A549 (cell line): ENCODE measurements around the gene SH3PXD2A. TPM values are rescaled to one million over a fixed set of nuclear protein-coding genes. Genes with fewer than 3 reads are reported as not detected.

Experiments
- ATAC-seq, 2 experiments: fragments of 200-7000 bp in 1 of 2; fragments of >200 bp in 1 of 2; cut with Nextera tagmentation in 1 of 2; cut with Tn5 transposase in 1 of 2; 3 replicates each; pipeline versions ENCODE4 v1.8.0 to v1.9.1; 2018 to 2020; ENCODE audit warnings: mild to moderate bottlenecking in 1 of 2, moderate library complexity in 1 of 2
- CTCF ChIA-PET: fragments of 300-600 bp; sonication (Branson Sonifier 250); formaldehyde crosslinking; extraction: SDS; loops from one replicate; lab custom pipeline; 2021; ENCODE audit warnings: antibody characterized with exemption, inconsistent platforms; lab: Yijun Ruan, JAX
- POLR2A ChIA-PET: fragments of 350-600 bp; formaldehyde crosslinking; extraction: SDS; loops from one replicate; lab custom pipeline; 2021; ENCODE audit warnings: antibody characterized with exemption, inconsistent platforms; lab: Yijun Ruan, JAX
- DNase-seq, 2 experiments: peaks; one replicate each; pipeline versions ENCODE4 v3.0.0 to v3.0.0-alpha.2; 2011 to 2016; ENCODE audit warnings: low read depth in 1 of 2, low spot score in 1 of 2
- FAIRE-seq: peaks from 2 replicates; lab custom pipeline; 2011; peaks lifted over from hg19 to GRCh38; lab: Jason Lieb, UNC
- H3K27ac ChIP-seq, 2 experiments: fragments of >200 bp; sonication (Bioruptor Twin); formaldehyde crosslinking; 3 replicates each; pipeline ENCODE4 v1.5.1; 2016 to 2017
- H3K4me1 ChIP-seq: fragments of >200 bp; sonication (Bioruptor Twin); formaldehyde crosslinking; 3 replicates; pipeline ENCODE4 v1.6.1; 2016
- H3K4me2 ChIP-seq: fragments of >200 bp; sonication (Bioruptor Twin); formaldehyde crosslinking; 3 replicates; pipeline ENCODE4 v1.6.1; 2016
- H3K4me3 ChIP-seq: fragments of >200 bp; sonication (Bioruptor Twin); formaldehyde crosslinking; 3 replicates; pipeline ENCODE4 v1.5.1; 2016
- H3K9me3 ChIP-seq: fragments of >200 bp; sonication (Bioruptor Twin); formaldehyde crosslinking; 3 replicates; pipeline ENCODE4 v1.6.1; 2016
- CBX2 ChIP-seq: fragments of 200-600 bp; sonication (generic); IDR thresholded peaks from 2 replicates; pipeline ENCODE4 v1.6.1; 2016; ENCODE audit warnings: low read depth, mild to moderate bottlenecking, borderline replicate concordance
- CBX8 ChIP-seq: fragments of 200-600 bp; sonication (generic); IDR thresholded peaks from 2 replicates; pipeline ENCODE4 v1.6.1; 2016
- CHD4 ChIP-seq: fragments of 200-600 bp; sonication (generic); IDR thresholded peaks from 2 replicates; pipeline ENCODE4 v1.6.1; 2016; ENCODE audit warnings: antibody characterized with exemption, mild to moderate bottlenecking, borderline replicate concordance
- EHF ChIP-seq: fragments of 250-450 bp; sonication (Bioruptor Pico); IDR thresholded peaks from 2 replicates; pipeline ENCODE4 v1.5.0; 2020; ENCODE audit warnings: mild to moderate bottlenecking
- EP300 ChIP-seq, 2 experiments: fragments of >200 bp; sonication (Bioruptor Twin); formaldehyde crosslinking; IDR thresholded peaks; 2 replicates in 1 of 2; 3 replicates in 1 of 2; pipeline ENCODE4 v1.6.1; 2016 to 2017
- HOXB5 ChIP-seq: fragments of 250-450 bp; sonication (Bioruptor Pico); IDR thresholded peaks from 2 replicates; pipeline ENCODE4 v1.5.0; 2020; ENCODE audit warnings: mild to moderate bottlenecking, moderate library complexity
- JUN ChIP-seq, 2 experiments: fragments of >200 bp; sonication (Bioruptor Twin); formaldehyde crosslinking; IDR thresholded peaks; 2 replicates in 1 of 2; 3 replicates in 1 of 2; pipeline ENCODE4 v1.6.1; 2016 to 2017
- MAFK ChIP-seq: fragments of 450-650 bp; IDR thresholded peaks from 2 replicates; pipeline ENCODE4 v1.6.1; 2014; ENCODE audit not compliant: partially characterized antibody
- MAZ ChIP-seq: fragments of 150-350 bp; IDR thresholded peaks from 2 replicates; pipeline ENCODE4 v1.6.1; 2014; ENCODE audit warnings: antibody characterized with exemption, low read depth, low read length, borderline replicate concordance
- MYC ChIP-seq: IDR thresholded peaks from 2 replicates; pipeline ENCODE4 v1.6.1; 2012; ENCODE audit warnings: mild to moderate bottlenecking, inconsistent platforms, low read length, improper control_type of control experiment, borderline replicate concordance
- NFE2L2 ChIP-seq: fragments of 150-350 bp; conservative IDR thresholded peaks from 2 replicates; pipeline ENCODE4 v1.6.1; 2014; ENCODE audit warnings: low read length
- POLR2AphosphoS2 ChIP-seq: conservative IDR thresholded peaks from 2 replicates; pipeline ENCODE4 v1.6.1; 2012; ENCODE audit warnings: low read length, improper control_type of control experiment, inconsistent platforms
- RARB ChIP-seq: fragments of 250-450 bp; sonication (Bioruptor Pico); IDR thresholded peaks from 2 replicates; pipeline ENCODE4 v1.8.0; 2021; ENCODE audit warnings: mild to moderate bottlenecking, moderate library complexity
- TFCP2L1 ChIP-seq: fragments of 250-450 bp; sonication (Bioruptor Pico); IDR thresholded peaks from 2 replicates; pipeline ENCODE4 v1.5.0; 2021; ENCODE audit warnings: mild to moderate bottlenecking
- ZFP36 ChIP-seq: fragments of 450-650 bp; IDR thresholded peaks from 2 replicates; pipeline ENCODE4 v1.6.1; 2014; ENCODE audit warnings: borderline replicate concordance; ENCODE audit not compliant: partially characterized antibody
- ZSCAN20 ChIP-seq: fragments of 250-450 bp; sonication (Bioruptor Pico); IDR thresholded peaks from 2 replicates; pipeline ENCODE4 v1.8.0; 2022; ENCODE audit warnings: mild to moderate bottlenecking, moderate library complexity
- WGBS: methylation state at CpG from one replicate; pipeline ENCODE4 v1.1.6; 2017; ENCODE audit errors: missing lambda C conversion rate; 5-methylcytosine and 5-hydroxymethylcytosine counted together
- polyA plus RNA-seq, 4 experiments: library from polyadenylated mRNA; depleted of rRNA in 3 of 4; stranded (reverse); fragments of >200 nt; fragmentation: RNase III in 1 of 4; extraction: RNeasy Plus Mini Kit Qiagen cat#74134 plus additional on column Dnase treatment in 1 of 4; gene quantifications; 2 replicates in 3 of 4; 3 replicates in 1 of 4; pipeline ENCODE4 v1.2.3, GENCODE V29; 2011 to 2017
- TF ChIP-seq, protein P1 (sequence below): fragments of 250-450 bp; sonication (Bioruptor Pico); IDR thresholded peaks from 2 replicates; pipeline ENCODE4 v1.5.0; 2021; ENCODE audit warnings: mild to moderate bottlenecking, moderate library complexity, borderline replicate concordance
- TF ChIP-seq, protein P2 (sequence below): fragments of >200 bp; sonication (Bioruptor Twin); formaldehyde crosslinking; IDR thresholded peaks from 3 replicates; pipeline ENCODE4 v1.6.1; 2016
- TF ChIP-seq, protein P3 (sequence below): fragments of 200-600 bp; sonication (generic); IDR thresholded peaks from 2 replicates; pipeline ENCODE4 v1.6.1; 2016; ENCODE audit warnings: antibody characterized with exemption, mild to moderate bottlenecking, moderate library complexity
- TF ChIP-seq, protein P4 (sequence below): fragments of 450-650 bp; IDR thresholded peaks from 2 replicates; pipeline ENCODE4 v1.6.1; 2014; ENCODE audit warnings: antibody characterized with exemption
- TF ChIP-seq, protein P5 (sequence below): fragments of 250-450 bp; sonication (Bioruptor Pico); IDR thresholded peaks from 2 replicates; pipeline ENCODE4 v1.5.0; 2020; ENCODE audit warnings: low read depth, mild to moderate bottlenecking, moderate library complexity

SH3PXD2A gene
- polyA plus RNA-seq, 2 of the 4 experiments (the other 2 are of a cell fraction): 2.4 to 3.9 TPM

DNA sequence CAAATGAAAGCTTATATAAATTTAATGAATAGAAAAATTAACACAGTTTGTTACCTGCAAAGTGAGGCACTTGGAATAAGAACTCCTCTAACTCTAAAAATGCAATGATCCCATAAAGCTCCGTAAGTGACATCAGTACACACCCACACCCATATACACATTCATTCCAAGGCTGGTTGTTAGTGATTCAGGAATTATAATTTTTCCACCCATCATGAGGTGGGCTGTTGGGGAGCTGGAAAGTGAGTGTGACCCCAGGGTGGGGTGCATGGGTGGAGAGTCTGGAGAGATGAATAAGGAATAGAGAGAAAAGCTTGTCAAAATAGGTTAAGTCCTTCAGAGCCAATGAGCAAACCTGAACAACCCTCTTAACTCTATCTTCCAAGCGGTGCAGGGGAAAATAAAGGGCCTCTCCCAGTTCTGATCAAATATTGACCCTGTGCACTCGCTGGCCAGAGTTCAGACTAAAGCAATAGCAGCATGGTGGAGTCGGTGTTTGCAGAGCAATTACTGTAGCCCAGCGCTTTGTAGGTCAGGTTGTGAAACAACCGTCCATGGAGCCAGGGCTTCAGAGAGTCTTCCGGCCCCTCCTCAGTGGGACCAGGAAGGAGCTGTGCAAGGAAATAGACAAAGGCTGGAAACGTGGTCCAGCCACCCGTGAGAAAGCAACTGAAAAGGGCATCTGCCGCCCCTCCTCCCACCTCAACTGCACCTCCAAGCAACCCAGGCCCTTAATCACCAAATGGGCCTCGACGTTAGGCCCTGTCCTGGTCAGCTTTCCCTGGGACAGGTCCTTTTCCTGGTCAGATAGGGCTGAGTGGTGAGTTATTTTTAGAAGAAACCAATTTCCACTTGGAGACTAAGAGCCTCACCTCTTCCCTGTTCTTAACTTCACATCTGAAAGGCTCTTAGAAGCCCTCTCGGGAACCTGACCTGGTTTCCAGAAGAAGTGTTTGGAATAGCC lies 61.2 kb downstream of the SH3PXD2A start (continued):
- peak; percentile 7 for TF ChIP-seq ZFP36
- TF ChIP-seq, all 56 proteins: peak for 12

DNA sequence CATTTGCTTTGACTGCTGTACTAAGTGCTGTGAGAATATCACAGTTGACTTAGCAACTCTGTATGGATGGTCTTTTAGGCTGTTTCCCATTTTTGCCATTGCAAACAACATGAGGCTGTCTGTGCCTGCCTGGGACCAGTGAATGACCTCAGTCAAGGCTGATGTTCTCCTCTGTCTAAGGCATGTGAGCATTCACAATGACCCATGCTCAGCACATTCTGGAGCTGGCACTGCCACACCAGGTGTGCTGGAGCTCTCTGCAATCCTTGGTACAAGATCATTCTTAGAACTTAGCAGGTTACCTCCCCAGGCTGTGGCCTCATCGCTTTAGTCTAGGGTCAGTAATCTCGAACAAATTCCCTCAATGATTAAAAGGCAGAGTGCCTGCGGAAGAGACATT lies 61.9 kb downstream of the SH3PXD2A start:
- H3K27ac ChIP-seq: peak overlapping the region; percentile 82 to 86
- H3K4me1 ChIP-seq: peaks cover 59% of the 10 kb centered on the region
- H3K4me2 ChIP-seq: peak overlapping the region; percentile 60
- no peaks in the 10 kb centered on the region for H3K9me3 ChIP-seq
- CTCF ChIA-PET: interaction anchor here (0.6 to 1.3 kb wide), 6 partner anchors 10 to 261 kb away, joined by 3 to 5 read pairs (median 3); no protein-coding TSS in a partner anchor
- no peak overlapping the region for H3K4me3 ChIP-seq
- POLR2A ChIA-PET: no interaction called here
- WGBS: 52% methylated on average over 3 of the region's 3 CpGs
- peak in 1 of 2 experiments; percentile 16 for DNase-seq
- no peak for FAIRE-seq
- ATAC-seq: peak in 1 of 2 experiments; percentile 9; a peak in 3 of 6 replicates
- TF ChIP-seq TFCP2L1 (CRISPR knock-in tag): no peak
- no peak for TF ChIP-seq CHD4
- TF ChIP-seq, protein P1, sequence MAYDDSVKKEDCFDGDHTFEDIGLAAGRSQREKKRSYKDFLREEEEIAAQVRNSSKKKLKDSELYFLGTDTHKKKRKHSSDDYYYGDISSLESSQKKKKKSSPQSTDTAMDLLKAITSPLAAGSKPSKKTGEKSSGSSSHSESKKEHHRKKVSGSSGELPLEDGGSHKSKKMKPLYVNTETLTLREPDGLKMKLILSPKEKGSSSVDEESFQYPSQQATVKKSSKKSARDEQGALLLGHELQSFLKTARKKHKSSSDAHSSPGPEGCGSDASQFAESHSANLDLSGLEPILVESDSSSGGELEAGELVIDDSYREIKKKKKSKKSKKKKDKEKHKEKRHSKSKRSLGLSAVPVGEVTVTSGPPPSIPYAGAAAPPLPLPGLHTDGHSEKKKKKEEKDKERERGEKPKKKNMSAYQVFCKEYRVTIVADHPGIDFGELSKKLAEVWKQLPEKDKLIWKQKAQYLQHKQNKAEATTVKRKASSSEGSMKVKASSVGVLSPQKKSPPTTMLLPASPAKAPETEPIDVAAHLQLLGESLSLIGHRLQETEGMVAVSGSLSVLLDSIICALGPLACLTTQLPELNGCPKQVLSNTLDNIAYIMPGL (CRISPR knock-in tag): no peak
- TF ChIP-seq MYC: no peak
- TF ChIP-seq MAZ: no peak
- TF ChIP-seq, protein P2, sequence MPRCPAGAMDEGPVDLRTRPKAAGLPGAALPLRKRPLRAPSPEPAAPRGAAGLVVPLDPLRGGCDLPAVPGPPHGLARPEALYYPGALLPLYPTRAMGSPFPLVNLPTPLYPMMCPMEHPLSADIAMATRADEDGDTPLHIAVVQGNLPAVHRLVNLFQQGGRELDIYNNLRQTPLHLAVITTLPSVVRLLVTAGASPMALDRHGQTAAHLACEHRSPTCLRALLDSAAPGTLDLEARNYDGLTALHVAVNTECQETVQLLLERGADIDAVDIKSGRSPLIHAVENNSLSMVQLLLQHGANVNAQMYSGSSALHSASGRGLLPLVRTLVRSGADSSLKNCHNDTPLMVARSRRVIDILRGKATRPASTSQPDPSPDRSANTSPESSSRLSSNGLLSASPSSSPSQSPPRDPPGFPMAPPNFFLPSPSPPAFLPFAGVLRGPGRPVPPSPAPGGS: no peak
- no peak for TF ChIP-seq EHF (CRISPR knock-in tag)
- TF ChIP-seq CBX8: no peak
- no peak for TF ChIP-seq HOXB5 (CRISPR knock-in tag)
- TF ChIP-seq JUN (IDR thresholded peaks at IDR 0.05): no peak
- no peak for TF ChIP-seq RARB
- TF ChIP-seq, protein P3, sequence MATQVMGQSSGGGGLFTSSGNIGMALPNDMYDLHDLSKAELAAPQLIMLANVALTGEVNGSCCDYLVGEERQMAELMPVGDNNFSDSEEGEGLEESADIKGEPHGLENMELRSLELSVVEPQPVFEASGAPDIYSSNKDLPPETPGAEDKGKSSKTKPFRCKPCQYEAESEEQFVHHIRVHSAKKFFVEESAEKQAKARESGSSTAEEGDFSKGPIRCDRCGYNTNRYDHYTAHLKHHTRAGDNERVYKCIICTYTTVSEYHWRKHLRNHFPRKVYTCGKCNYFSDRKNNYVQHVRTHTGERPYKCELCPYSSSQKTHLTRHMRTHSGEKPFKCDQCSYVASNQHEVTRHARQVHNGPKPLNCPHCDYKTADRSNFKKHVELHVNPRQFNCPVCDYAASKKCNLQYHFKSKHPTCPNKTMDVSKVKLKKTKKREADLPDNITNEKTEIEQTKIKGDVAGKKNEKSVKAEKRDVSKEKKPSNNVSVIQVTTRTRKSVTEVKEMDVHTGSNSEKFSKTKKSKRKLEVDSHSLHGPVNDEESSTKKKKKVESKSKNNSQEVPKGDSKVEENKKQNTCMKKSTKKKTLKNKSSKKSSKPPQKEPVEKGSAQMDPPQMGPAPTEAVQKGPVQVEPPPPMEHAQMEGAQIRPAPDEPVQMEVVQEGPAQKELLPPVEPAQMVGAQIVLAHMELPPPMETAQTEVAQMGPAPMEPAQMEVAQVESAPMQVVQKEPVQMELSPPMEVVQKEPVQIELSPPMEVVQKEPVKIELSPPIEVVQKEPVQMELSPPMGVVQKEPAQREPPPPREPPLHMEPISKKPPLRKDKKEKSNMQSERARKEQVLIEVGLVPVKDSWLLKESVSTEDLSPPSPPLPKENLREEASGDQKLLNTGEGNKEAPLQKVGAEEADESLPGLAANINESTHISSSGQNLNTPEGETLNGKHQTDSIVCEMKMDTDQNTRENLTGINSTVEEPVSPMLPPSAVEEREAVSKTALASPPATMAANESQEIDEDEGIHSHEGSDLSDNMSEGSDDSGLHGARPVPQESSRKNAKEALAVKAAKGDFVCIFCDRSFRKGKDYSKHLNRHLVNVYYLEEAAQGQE: no peak
- TF ChIP-seq ZSCAN20: no peak
- TF ChIP-seq MAFK: no peak
- no peak for TF ChIP-seq CBX2
- TF ChIP-seq, protein P4, sequence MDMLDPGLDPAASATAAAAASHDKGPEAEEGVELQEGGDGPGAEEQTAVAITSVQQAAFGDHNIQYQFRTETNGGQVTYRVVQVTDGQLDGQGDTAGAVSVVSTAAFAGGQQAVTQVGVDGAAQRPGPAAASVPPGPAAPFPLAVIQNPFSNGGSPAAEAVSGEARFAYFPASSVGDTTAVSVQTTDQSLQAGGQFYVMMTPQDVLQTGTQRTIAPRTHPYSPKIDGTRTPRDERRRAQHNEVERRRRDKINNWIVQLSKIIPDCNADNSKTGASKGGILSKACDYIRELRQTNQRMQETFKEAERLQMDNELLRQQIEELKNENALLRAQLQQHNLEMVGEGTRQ: no peak
- TF ChIP-seq, protein P5, sequence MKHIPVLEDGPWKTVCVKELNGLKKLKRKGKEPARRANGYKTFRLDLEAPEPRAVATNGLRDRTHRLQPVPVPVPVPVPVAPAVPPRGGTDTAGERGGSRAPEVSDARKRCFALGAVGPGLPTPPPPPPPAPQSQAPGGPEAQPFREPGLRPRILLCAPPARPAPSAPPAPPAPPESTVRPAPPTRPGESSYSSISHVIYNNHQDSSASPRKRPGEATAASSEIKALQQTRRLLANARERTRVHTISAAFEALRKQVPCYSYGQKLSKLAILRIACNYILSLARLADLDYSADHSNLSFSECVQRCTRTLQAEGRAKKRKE (CRISPR knock-in tag): no peak
- no peak for TF ChIP-seq NFE2L2
- no peak for TF ChIP-seq EP300 (IDR thresholded peaks at IDR 0.05)
- TF ChIP-seq POLR2AphosphoS2: no peak
